GM21619 (cell line): Measurements from ENCODE around the gene DLGAP1.
A peak's percentile ranks its signal among the peaks of the same experiment; 100 is the strongest.

Experiments
- ATAC-seq: cut with Tn5 transposase; IDR thresholded peaks from one replicate; pipeline ENCODE4 v1.9.1; 2021; ENCODE audit not compliant: unreplicated experiment

DLGAP1 gene

GRCh38 chr18:3578621-3579020 is 876.5 kb downstream of the DLGAP1 start:
- no peak for ATAC-seq

- ATAC-seq, result no peak
These were observed 877.7 kb downstream of the DLGAP1 start for GRCh38 chr18:3577281-3577855.

GRCh38 chr18:3572761-3573160 is 882.3 kb downstream of the DLGAP1 start:
- no peak for ATAC-seq

- ATAC-seq, result no peak
These were observed 888.3 kb downstream of the DLGAP1 start for GRCh38 chr18:3566851-3567250.

- no peak for ATAC-seq
These were observed 894.4 kb downstream of the DLGAP1 start for GRCh38 chr18:3560755-3561154.

GRCh38 chr18:3554811-3555427 is 900.2 kb downstream of the DLGAP1 start:
- no peak for ATAC-seq

- ATAC-seq, result no peak
These were observed 901.0 kb downstream of the DLGAP1 start for GRCh38 chr18:3554091-3554601.

- no peak for ATAC-seq
These were observed 902.8 kb downstream of the DLGAP1 start for GRCh38 chr18:3552305-3552704.

GRCh38 chr18:3547891-3548615 is 907.1 kb downstream of the DLGAP1 start:
- no peak for ATAC-seq

GRCh38 chr18:3546106-3546505 is 909.0 kb downstream of the DLGAP1 start:
- ATAC-seq, result no peak

- no peak for ATAC-seq
These were observed 910.6 kb downstream of the DLGAP1 start for GRCh38 chr18:3544537-3544936.

- peak; percentile 95 for ATAC-seq
These were observed 913.3 kb downstream of the DLGAP1 start for GRCh38 chr18:3541549-3542386.

GRCh38 chr18:3540805-3541548 is 914.1 kb downstream of the DLGAP1 start:
- ATAC-seq, result no peak

GRCh38 chr18:3538954-3539617 is 916.0 kb downstream of the DLGAP1 start:
- ATAC-seq, result no peak

GRCh38 chr18:3538456-3538855 is 916.7 kb downstream of the DLGAP1 start:
- ATAC-seq, result no peak

GRCh38 chr18:3530807-3531206 is 924.3 kb downstream of the DLGAP1 start:
- ATAC-seq, result no peak

GRCh38 chr18:3529601-3530000 is 925.5 kb downstream of the DLGAP1 start:
- ATAC-seq, result no peak

GRCh38 chr18:3529077-3529476 is 926.0 kb downstream of the DLGAP1 start:
- no peak for ATAC-seq

- ATAC-seq, result no peak
These were observed 926.9 kb downstream of the DLGAP1 start for GRCh38 chr18:3528231-3528630.
